Suppressor macrophage (primary cell): ENCODE results near the gene GLI1.
"Not testable (repeated sequence)": the region's sequence is repeated elsewhere in the genome, so short reads cannot be mapped to it uniquely, and the experiment has no call there.

ENCODE experiments used
- DNase-seq, 4 experiments: peaks; one replicate each; pipeline ENCODE4 v3.0.0-alpha.2; 2020 to 2022
- total RNA-seq, 17 experiments: gene quantifications; one replicate each; lab custom pipeline; 2026; ENCODE audit warnings: mixed read lengths in 6 of 17, inconsistent platforms in 3 of 17; lab: John Stamatoyannopoulos, UW

The GLI1 gene
- 0 to 3.5 (median 0.08) reads per million in 17 experiments for total RNA-seq

- DNase-seq = no peak
Observed at GRCh38 chr12:57459750-57460467, at the start of gene GLI1. Gene GLI1, plus strand, starts transcription at chr12:57459785. Its CDS starts 3,907 bp downstream, at chr12:57463692.

GRCh38 chr12:57410534-57410933, 49.1 kb upstream of the GLI1 start:
- no peak for DNase-seq

DNA sequence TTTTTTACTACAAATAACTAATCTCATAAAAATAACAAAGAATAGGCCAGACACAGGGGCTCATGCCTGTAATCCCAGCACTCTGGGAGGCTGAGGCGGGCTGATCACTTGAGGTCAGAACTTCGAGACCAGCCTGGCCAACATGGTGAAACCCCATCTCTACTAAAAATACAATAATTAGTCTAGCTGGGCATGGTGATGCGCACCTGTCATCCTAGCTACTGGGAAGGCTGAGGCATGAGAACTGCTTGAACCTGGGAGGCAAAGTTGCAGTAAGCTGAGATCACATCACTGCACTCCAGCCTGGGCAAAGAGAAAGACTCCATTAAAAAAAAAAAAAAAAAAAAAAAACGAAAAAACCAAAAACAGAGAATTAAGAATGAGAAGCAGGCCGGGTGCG, 45.4 kb upstream of the GLI1 start:
- not testable (repeated sequence) for DNase-seq

DNA sequence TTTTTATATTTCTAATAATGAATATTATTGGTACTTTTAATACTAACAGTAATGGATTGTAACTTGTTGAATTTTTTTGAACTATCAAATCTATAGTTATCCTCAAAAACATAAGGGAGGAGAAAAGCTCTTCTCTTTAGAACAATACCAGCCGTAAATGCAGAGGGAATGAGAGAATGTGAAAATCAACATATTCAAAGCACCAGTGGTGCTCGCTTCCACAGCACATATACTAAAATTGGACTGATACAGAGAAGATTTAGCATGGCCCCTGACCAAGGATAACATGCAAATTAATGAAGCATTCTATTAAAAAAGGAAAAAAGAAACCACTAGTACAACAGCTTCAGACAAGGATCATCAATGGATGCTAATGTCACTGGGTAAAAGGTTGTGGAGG, 44.5 kb upstream of the GLI1 start:
- no peak for DNase-seq

GRCh38 chr12:57416039-57416996, 43.3 kb upstream of the GLI1 start:
- DNase-seq = no peak

DNA sequence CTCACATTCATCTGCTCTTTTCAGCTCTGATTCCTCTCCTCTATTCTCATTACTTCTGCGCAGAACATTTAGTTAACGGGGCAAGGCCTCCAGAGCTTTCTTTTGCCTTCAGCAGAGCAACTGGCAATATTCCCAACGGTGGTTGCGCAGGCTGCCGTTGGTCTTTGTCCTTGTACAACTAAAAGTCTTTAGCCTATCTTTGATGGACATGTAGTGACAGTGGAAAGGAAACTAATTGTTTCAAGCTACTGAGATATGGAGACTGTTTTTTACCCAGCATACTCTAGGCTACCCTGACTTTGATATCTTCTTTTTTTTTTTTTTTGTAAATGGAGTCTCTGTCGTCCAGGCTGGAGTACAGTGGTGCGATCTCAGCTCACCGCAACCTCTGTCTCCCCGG, 41.3 kb upstream of the GLI1 start:
- DNase-seq = no peak

- DNase-seq = no peak
Observed at GRCh38 chr12:57419495-57419894, 40.1 kb upstream of the GLI1 start.

- DNase-seq = no peak
Observed at GRCh38 chr12:57420482-57420881, 39.1 kb upstream of the GLI1 start.

DNA sequence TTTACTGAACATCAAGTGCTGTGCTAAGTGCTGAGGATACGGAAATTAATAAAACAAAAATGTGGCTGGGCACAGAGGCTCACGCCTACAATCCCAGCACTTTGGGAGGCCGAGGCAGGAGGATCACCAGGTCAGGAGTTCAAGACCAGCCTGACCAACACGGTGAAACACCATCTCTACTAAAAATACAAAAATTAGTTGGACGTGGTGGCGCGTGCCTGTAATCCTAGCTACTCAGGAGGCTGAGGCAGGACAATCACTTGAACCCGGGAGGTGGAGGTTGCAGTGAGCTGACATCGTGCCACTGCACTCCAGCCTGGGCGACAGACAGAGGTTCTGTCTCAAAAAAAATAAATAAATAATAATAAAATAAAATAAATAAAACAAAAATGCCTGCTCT, 32.6 kb upstream of the GLI1 start:
- DNase-seq = not testable (repeated sequence)

GRCh38 chr12:57428965-57429364, 30.6 kb upstream of the GLI1 start:
- no peak for DNase-seq

DNA sequence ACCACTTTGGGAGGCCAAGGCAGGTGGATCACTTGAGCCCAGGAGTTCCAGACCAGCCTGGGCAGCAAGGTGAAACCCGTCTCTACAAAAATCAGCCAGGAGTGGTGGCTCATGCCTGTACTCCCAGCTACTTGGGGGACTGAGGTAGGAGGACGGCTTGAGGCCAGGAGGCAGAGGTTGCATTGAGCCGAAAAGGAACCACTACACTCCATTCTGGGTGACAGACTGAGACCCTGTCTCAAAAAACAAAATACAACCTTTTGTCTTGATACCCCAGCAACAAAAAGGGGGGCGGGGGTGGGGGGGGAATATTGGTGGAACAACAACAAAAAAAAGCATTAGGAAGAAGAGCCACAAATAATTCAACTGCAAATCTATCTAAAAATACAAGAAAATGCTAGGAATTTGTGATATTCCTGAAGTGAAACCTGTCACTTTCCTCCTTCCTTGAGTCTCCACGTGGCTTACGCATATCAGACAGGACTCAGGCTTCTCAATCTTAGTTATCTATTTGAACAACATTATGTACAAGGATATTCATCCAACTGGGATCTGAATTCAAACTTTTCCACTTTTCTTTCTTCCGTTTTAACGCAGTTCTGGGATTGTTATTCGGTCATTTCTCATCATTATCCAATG, 30.0 kb upstream of the GLI1 start:
- peak in 1 of 4 experiments; percentile 23 for DNase-seq

GRCh38 chr12:57430112-57430930, 29.3 kb upstream of the GLI1 start:
- DNase-seq = peak in 1 of 4 experiments; percentile 84

DNA sequence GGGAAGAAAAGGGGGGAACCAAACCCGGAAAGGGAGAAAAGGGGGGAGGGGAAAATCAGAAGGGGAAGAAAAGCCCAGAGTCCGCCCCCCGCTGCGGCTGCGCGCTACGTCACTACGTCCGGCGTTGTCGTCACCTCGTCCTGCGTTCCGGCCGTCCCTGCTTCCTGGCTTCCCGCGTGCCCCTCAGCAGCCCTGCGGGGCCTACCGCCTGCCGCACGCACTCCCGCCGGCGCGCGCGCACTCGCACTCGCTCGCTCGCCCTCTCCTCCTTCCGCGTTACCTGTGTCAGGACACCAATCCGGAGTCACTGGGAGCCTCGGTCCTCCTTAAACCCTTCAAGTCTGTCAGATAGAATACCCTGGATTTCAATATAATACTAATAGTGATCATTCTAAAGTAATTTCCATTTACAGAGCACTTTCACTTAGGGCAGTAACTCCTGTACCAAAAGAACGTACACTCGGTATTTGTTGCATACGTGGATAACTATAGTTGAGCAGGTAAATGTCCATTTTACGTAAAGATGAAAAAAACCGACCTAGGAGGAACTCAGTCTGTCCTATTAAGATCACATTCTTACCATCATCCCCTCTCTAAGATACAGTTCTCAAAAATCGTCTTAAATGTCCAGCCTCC, 28.5 kb upstream of the GLI1 start, which contains the start of gene R3HDM2:
Gene R3HDM2, minus strand, starts transcription at position 113 of the 636 bp plus-strand sequence. CDS start 120,615 bp downstream, outside the sequence.
- peak; percentile 97 to 98 (median 98) for DNase-seq

DNA sequence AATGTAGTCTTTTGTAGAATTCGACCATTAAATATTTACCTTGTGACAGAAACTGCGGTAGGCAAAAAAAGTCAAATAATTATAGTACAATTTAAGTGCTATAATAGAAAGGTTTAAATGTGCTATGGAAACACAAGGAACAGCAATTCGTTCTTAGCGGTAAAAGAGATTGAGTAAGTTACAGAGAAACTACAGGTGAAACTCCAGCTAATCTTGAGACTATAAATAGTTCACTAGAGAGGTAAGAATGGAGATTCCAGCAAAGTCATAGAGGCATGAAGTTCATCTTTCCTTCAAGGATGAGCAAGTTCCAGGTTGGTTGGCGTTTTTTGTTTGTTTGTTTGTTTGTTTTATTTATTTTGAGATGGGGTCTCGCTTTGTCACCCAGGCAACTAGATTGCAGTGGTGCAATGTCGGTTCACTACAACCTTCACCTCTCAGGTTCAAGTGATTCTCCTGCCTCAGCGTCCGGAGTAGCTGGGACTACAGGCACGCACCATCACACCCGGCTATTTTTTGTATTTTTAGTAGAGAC, 27.9 kb upstream of the GLI1 start:
- DNase-seq = no peak

DNA sequence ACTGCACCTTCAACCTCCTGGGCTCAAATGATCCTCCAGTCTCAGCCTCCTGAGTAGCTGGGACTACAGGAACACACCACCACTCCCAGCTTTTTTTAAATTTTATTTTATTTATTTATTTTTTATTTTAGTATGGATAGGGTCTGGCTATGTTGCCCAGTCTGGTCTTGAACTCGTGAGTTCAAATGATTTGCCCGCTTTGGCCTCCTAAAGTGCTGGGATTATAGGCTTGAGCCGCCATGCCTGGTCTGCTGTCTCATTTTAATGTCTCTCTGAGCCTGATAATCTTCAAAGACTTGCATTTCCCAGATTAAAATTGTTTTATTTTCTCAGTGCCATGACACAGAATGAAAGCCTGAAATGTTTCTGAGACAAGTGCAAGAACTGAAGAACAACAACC, 26.2 kb upstream of the GLI1 start:
- DNase-seq = no peak

GRCh38 chr12:57434517-57435223, 24.9 kb upstream of the GLI1 start, which contains the start of gene INHBC:
Gene INHBC, plus strand, starts transcription at chr12:57434784. Its CDS starts 103 bp downstream, at chr12:57434887.
- DNase-seq = no peak

DNA sequence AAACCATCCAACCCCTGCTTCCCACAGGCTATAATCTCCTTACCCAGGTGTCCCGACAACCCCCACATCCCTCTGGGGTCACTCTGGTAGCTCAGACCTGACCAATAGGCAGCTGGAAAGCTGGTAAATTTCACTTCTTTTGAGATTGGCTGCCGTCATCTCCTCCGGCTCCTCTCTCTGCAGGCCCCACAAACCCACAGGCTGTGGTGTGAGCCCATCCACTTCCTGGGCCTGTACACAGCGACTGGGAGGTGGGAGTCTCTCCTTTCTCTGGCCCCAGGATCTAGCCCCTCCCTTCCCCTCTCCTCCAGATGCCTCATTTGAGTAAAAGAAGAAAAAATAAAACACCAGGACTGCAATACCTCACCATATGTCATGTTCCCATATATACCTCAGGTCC, 24.3 kb upstream of the GLI1 start:
- DNase-seq = no peak

DNA sequence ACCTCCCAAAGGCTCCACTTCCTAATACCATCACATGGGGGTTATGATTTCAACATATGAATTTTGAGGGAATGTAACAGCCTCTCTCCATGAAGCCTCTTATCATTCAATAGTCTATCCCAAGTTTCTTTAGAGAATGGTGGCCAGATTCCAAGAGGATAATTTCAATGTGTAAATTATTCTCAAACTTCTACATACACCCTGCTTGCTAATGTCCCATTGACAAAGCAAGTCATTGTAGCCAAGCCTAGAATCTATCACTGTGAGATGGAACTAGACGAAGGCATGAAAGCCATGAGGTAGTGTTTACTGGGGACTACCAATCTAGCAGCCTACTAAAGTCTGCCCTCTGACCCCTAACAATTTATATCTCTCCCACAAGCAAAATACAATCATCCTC, 21.2 kb upstream of the GLI1 start:
- DNase-seq = no peak

GRCh38 chr12:57439762-57440266, 19.8 kb upstream of the GLI1 start:
- DNase-seq = no peak

- DNase-seq = not testable (repeated sequence)
Observed at GRCh38 chr12:57441393-57441792, 18.2 kb upstream of the GLI1 start.
